Measurements from ENCODE around the gene ACAD9.

The ACAD9 gene

GRCh38 chr3:128907706-128908445 lies 28.5 kb downstream of the ACAD9 start:
- Histone ChIP-seq H3K4me1 (ENCODE audit: control insufficient read depth, insufficient read depth, low read depth, low read length) (no peaks in the 10 kb centered on the region), H2AK5ac (ENCODE audit: low read length, severe bottlenecking) (no peak overlapping the region), H2AFZ (ENCODE audit: low read depth, low read length) (no peak overlapping the region), H3K18ac (ENCODE audit: low read depth in 1 of 2, low read length in 2 of 2) (no peak overlapping the region), H2BK120ac (ENCODE audit: low read depth, low read length) (no peak overlapping the region), H3K79me1 (replicated peaks; ENCODE audit: low read length, poor library complexity, severe bottlenecking) (peaks cover 14% of the 10 kb centered on the region), H3K14ac (ENCODE audit: low read length in 2 of 2) (no peak overlapping the region), H3K36me3 (ENCODE audit: control insufficient read depth in 1 of 2, insufficient read depth in 2 of 2, low read depth in 1 of 2, low read length in 2 of 2) (peaks cover 94 to 97% of the 10 kb centered on the region in 2 experiments), H3K27ac (ENCODE audit: low read length, poor library complexity, severe bottlenecking) (no peak overlapping the region), H4K8ac (ENCODE audit: low read length) (no peak overlapping the region), H2BK12ac (ENCODE audit: low read length in 2 of 2) (no peak overlapping the region), H3K23ac (ENCODE audit: low read length in 2 of 2) (no peak overlapping the region), H3K27me3 (ENCODE audit: control insufficient read depth in 1 of 2, insufficient read depth in 1 of 2, low read length in 2 of 2) (no peaks in the 10 kb centered on the region), H3K4me2 (ENCODE audit: low read length, poor library complexity, severe bottlenecking) (no peak overlapping the region), H3K4me3 (ENCODE audit: insufficient read depth in 1 of 2, low read depth in 1 of 2, low read length in 2 of 2) (no peak overlapping the region), H3K9ac (ENCODE audit: low read length) (no peak overlapping the region), H2BK15ac (ENCODE audit: low read depth, poor library complexity, severe bottlenecking) (no peak overlapping the region), H2BK5ac (ENCODE audit: low read depth, low read length, poor library complexity, severe bottlenecking) (no peak overlapping the region), H4K91ac (ENCODE audit: low read length) (no peak overlapping the region), H3K9me3 (ENCODE audit: control insufficient read depth, low read length) (no peaks in the 10 kb centered on the region), H3K4ac (ENCODE audit: low read depth in 1 of 2, low read length in 2 of 2) (no peak overlapping the region)
- no peak for DNase-seq
- WGBS = 97% methylated on average over 15 of the region's 15 CpGs

- no peak overlapping the region for H3K9ac ChIP-seq (ENCODE audit: low read length)
Observed at GRCh38 chr3:128908951-128909350, 29.5 kb downstream of the ACAD9 start.

GRCh38 chr3:128910006-128910405 lies 30.6 kb downstream of the ACAD9 start:
- no peaks in the 10 kb centered on the region for H3K27me3 ChIP-seq (ENCODE audit: control insufficient read depth in 1 of 2, insufficient read depth in 1 of 2, low read length in 2 of 2)
- H3K79me1 ChIP-seq (replicated peaks; ENCODE audit: low read length, poor library complexity, severe bottlenecking) = peaks cover 12% of the 10 kb centered on the region
- no peak overlapping the region for H3K14ac ChIP-seq (ENCODE audit: low read length in 2 of 2)
- H2AFZ ChIP-seq (ENCODE audit: low read depth, low read length) = no peak overlapping the region
- H3K23ac ChIP-seq (ENCODE audit: low read length in 2 of 2) = no peak overlapping the region
- H3K18ac ChIP-seq (ENCODE audit: low read depth in 1 of 2, low read length in 2 of 2) = no peak overlapping the region
- DNase-seq = no peak
- H2BK12ac ChIP-seq (ENCODE audit: low read length in 2 of 2) = no peak overlapping the region
- no peaks in the 10 kb centered on the region for H3K4me1 ChIP-seq (ENCODE audit: control insufficient read depth, insufficient read depth, low read depth, low read length)
- no peak overlapping the region for H4K8ac ChIP-seq (ENCODE audit: low read length)
- H3K9ac ChIP-seq (ENCODE audit: low read length) = no peak overlapping the region
- H3K4ac ChIP-seq (ENCODE audit: low read depth in 1 of 2, low read length in 2 of 2) = no peak overlapping the region
- H3K27ac ChIP-seq (ENCODE audit: low read length, poor library complexity, severe bottlenecking) = no peak overlapping the region
- no peak overlapping the region for H3K4me2 ChIP-seq (ENCODE audit: low read length, poor library complexity, severe bottlenecking)
- no peak overlapping the region for H2AK5ac ChIP-seq (ENCODE audit: low read length, severe bottlenecking)
- no peak overlapping the region for H2BK120ac ChIP-seq (ENCODE audit: low read depth, low read length)
- H4K91ac ChIP-seq (ENCODE audit: low read length) = no peak overlapping the region
- peaks cover 95 to 99% of the 10 kb centered on the region in 2 experiments for H3K36me3 ChIP-seq (ENCODE audit: control insufficient read depth in 1 of 2, insufficient read depth in 2 of 2, low read depth in 1 of 2, low read length in 2 of 2)
- H2BK15ac ChIP-seq (ENCODE audit: low read depth, poor library complexity, severe bottlenecking) = no peak overlapping the region
- H3K4me3 ChIP-seq (ENCODE audit: insufficient read depth in 1 of 2, low read depth in 1 of 2, low read length in 2 of 2) = no peak overlapping the region
- 98% methylated on average over 13 of the region's 13 CpGs for WGBS
- H3K9me3 ChIP-seq (ENCODE audit: control insufficient read depth, low read length) = no peaks in the 10 kb centered on the region
- H2BK5ac ChIP-seq (ENCODE audit: low read depth, low read length, poor library complexity, severe bottlenecking) = no peak overlapping the region

More at GRCh38 chr3:128908951-128909350, 29.5 kb downstream of the ACAD9 start:
- Histone ChIP-seq H3K4ac (ENCODE audit: low read depth in 1 of 2, low read length in 2 of 2) (no peak overlapping the region), H3K36me3 (ENCODE audit: control insufficient read depth in 1 of 2, insufficient read depth in 2 of 2, low read depth in 1 of 2, low read length in 2 of 2) (peaks cover 94 to 97% of the 10 kb centered on the region in 2 experiments), H3K27me3 (ENCODE audit: control insufficient read depth in 1 of 2, insufficient read depth in 1 of 2, low read length in 2 of 2) (no peaks in the 10 kb centered on the region), H3K4me1 (ENCODE audit: control insufficient read depth, insufficient read depth, low read depth, low read length) (no peaks in the 10 kb centered on the region), H4K8ac (ENCODE audit: low read length) (no peak overlapping the region), H2BK5ac (ENCODE audit: low read depth, low read length, poor library complexity, severe bottlenecking) (no peak overlapping the region), H3K4me3 (ENCODE audit: insufficient read depth in 1 of 2, low read depth in 1 of 2, low read length in 2 of 2) (no peak overlapping the region), H2AK5ac (ENCODE audit: low read length, severe bottlenecking) (no peak overlapping the region), H3K4me2 (ENCODE audit: low read length, poor library complexity, severe bottlenecking) (no peak overlapping the region), H3K9me3 (ENCODE audit: control insufficient read depth, low read length) (no peaks in the 10 kb centered on the region), H3K79me1 (replicated peaks; ENCODE audit: low read length, poor library complexity, severe bottlenecking) (peaks cover 12% of the 10 kb centered on the region), H3K18ac (ENCODE audit: low read depth in 1 of 2, low read length in 2 of 2) (no peak overlapping the region), H2AFZ (ENCODE audit: low read depth, low read length) (no peak overlapping the region), H2BK15ac (ENCODE audit: low read depth, poor library complexity, severe bottlenecking) (no peak overlapping the region), H2BK120ac (ENCODE audit: low read depth, low read length) (no peak overlapping the region), H4K91ac (ENCODE audit: low read length) (no peak overlapping the region), H3K23ac (ENCODE audit: low read length in 2 of 2) (no peak overlapping the region), H3K14ac (ENCODE audit: low read length in 2 of 2) (no peak overlapping the region), H2BK12ac (ENCODE audit: low read length in 2 of 2) (no peak overlapping the region), H3K27ac (ENCODE audit: low read length, poor library complexity, severe bottlenecking) (no peak overlapping the region)
- WGBS = 95% methylated on average over 6 of the region's 6 CpGs
- no peak for DNase-seq

GRCh38 chr3:128911911-128912310 lies 32.5 kb downstream of the ACAD9 start:
- H3K79me1 ChIP-seq (replicated peaks; ENCODE audit: low read length, poor library complexity, severe bottlenecking) = peaks cover 6% of the 10 kb centered on the region
- WGBS = 90% methylated on average over 6 of the region's 7 CpGs

More at GRCh38 chr3:128911911-128912310, 32.5 kb downstream of the ACAD9 start:
- no peak overlapping the region for H4K8ac ChIP-seq (ENCODE audit: low read length)
- no peak overlapping the region for H3K4me2 ChIP-seq (ENCODE audit: low read length, poor library complexity, severe bottlenecking)
- peaks cover 88 to 99% of the 10 kb centered on the region in 2 experiments for H3K36me3 ChIP-seq (ENCODE audit: control insufficient read depth in 1 of 2, insufficient read depth in 2 of 2, low read depth in 1 of 2, low read length in 2 of 2)
- no peaks in the 10 kb centered on the region for H3K4me1 ChIP-seq (ENCODE audit: control insufficient read depth, insufficient read depth, low read depth, low read length)
- no peak overlapping the region for H3K23ac ChIP-seq (ENCODE audit: low read length in 2 of 2)
- H2AK5ac ChIP-seq (ENCODE audit: low read length, severe bottlenecking) = no peak overlapping the region
- no peak overlapping the region for H3K27ac ChIP-seq (ENCODE audit: low read length, poor library complexity, severe bottlenecking)
- no peak overlapping the region for H2BK120ac ChIP-seq (ENCODE audit: low read depth, low read length)
- H3K9ac ChIP-seq (ENCODE audit: low read length) = no peak overlapping the region
- no peak overlapping the region for H2BK15ac ChIP-seq (ENCODE audit: low read depth, poor library complexity, severe bottlenecking)
- H3K9me3 ChIP-seq (ENCODE audit: control insufficient read depth, low read length) = no peaks in the 10 kb centered on the region
- no peak overlapping the region for H3K4ac ChIP-seq (ENCODE audit: low read depth in 1 of 2, low read length in 2 of 2)
- no peak overlapping the region for H4K91ac ChIP-seq (ENCODE audit: low read length)
- no peak overlapping the region for H2BK5ac ChIP-seq (ENCODE audit: low read depth, low read length, poor library complexity, severe bottlenecking)
- DNase-seq = no peak
- H2AFZ ChIP-seq (ENCODE audit: low read depth, low read length) = no peak overlapping the region
- no peak overlapping the region for H3K18ac ChIP-seq (ENCODE audit: low read depth in 1 of 2, low read length in 2 of 2)
- H3K4me3 ChIP-seq (ENCODE audit: insufficient read depth in 1 of 2, low read depth in 1 of 2, low read length in 2 of 2) = no peak overlapping the region
- H2BK12ac ChIP-seq (ENCODE audit: low read length in 2 of 2) = no peak overlapping the region
- H3K14ac ChIP-seq (ENCODE audit: low read length in 2 of 2) = no peak overlapping the region
- no peaks in the 10 kb centered on the region for H3K27me3 ChIP-seq (ENCODE audit: control insufficient read depth in 1 of 2, insufficient read depth in 1 of 2, low read length in 2 of 2)
